Lung (tissue), 12 donors: Measurements from ENCODE around the gene HOATZ. TPM values are rescaled to one million over a fixed set of nuclear protein-coding genes. Genes with fewer than 3 reads are reported as not detected.

Experiments
- ATAC-seq: fragments of 200-7000 bp; cut with Tn5 transposase; one replicate; pipeline ENCODE4 v1.9.1; 2020; ENCODE audit warnings: moderate number of reproducible peaks; ENCODE audit not compliant: insufficient read depth, low FRiP score
- DNase-seq, 3 donors: peaks; one replicate each; pipeline ENCODE4 v3.0.0-alpha.2; 2013 to 2017
- H3K27ac ChIP-seq, 2 donors: one replicate each; pipeline ENCODE4 v1.5.1; 2013; ENCODE audit warnings: mild to moderate bottlenecking in 2 of 2, moderate library complexity in 2 of 2, control low read depth in 1 of 2, inconsistent platforms in 1 of 2, low read depth in 1 of 2, low read length in 1 of 2
- H3K27me3 ChIP-seq, 3 donors: one replicate each; pipeline ENCODE4 v1.5.1; 2013; ENCODE audit warnings: low read length in 2 of 3; ENCODE audit not compliant: control insufficient read depth in 3 of 3, insufficient read depth in 3 of 3
- H3K36me3 ChIP-seq, 4 donors: one replicate each; pipeline ENCODE4 v1.5.1; 2013; ENCODE audit warnings: low read length in 4 of 4, mild to moderate bottlenecking in 1 of 4, moderate library complexity in 1 of 4; ENCODE audit not compliant: control insufficient read depth in 4 of 4, insufficient read depth in 4 of 4
- H3K4me1 ChIP-seq, 5 donors: one replicate each; pipeline ENCODE4 v1.5.1; 2013; ENCODE audit warnings: low read length in 5 of 5, mild to moderate bottlenecking in 2 of 5, moderate library complexity in 1 of 5; ENCODE audit not compliant: control insufficient read depth in 5 of 5, insufficient read depth in 5 of 5
- H3K4me3 ChIP-seq: one replicate; pipeline ENCODE4 v1.5.1; 2013; ENCODE audit warnings: mild to moderate bottlenecking, control low read depth, moderate library complexity
- H3K9ac ChIP-seq, 2 donors: one replicate each; pipeline ENCODE4 v1.5.1; 2013; ENCODE audit warnings: low read length in 2 of 2, control low read depth in 1 of 2; ENCODE audit not compliant: insufficient read depth in 1 of 2
- H3K9me3 ChIP-seq, 4 donors: one replicate each; pipeline ENCODE4 v1.5.1; 2013; ENCODE audit warnings: low read length in 3 of 4, mild to moderate bottlenecking in 1 of 4, moderate library complexity in 1 of 4; ENCODE audit not compliant: control insufficient read depth in 4 of 4, insufficient read depth in 3 of 4
- WGBS, 2 donors: extraction: QIAGEN DNeasy Blood & Tissue Kit; methylation state at CpG; one replicate each; pipeline ENCODE4 v1.1.7; 2013; 5-methylcytosine and 5-hydroxymethylcytosine counted together
- polyA plus RNA-seq, 2 donors: library from polyadenylated mRNA; stranded (reverse); fragments of 200-250 nt; gene quantifications; one replicate each; pipeline ENCODE4 v1.2.1, GENCODE V29; 2013
- total RNA-seq, 2 donors: library from RNA; depleted of rRNA in 1 of 2; stranded (reverse); fragments of >200 nt in 1 of 2; gene quantifications; one replicate each; pipeline ENCODE4 v1.2.1, GENCODE V29; 2014 to 2021
- TF ChIP-seq, protein P1 (sequence below): IDR thresholded peaks from 2 replicates; pipeline ENCODE4 v1.5.1; 2012; ENCODE audit warnings: mild to moderate bottlenecking; ENCODE audit errors: control extremely low read depth, extremely low read depth
- donor health status: control.
- donor health status: control.
- donor health status: Bipolar disorder and iron deficiency.
- donor health status: healthy.
- donor health status: DM: yes; HTN: yes; CAD: no.

Gene HOATZ
- total and polyA plus RNA-seq, 4 donors: 23.6 to 42.9 (median 29.0) TPM

GRCh38 chr11:111469200-111469599 is 45.4 kb upstream of the HOATZ start:
- TF ChIP-seq, protein P1, sequence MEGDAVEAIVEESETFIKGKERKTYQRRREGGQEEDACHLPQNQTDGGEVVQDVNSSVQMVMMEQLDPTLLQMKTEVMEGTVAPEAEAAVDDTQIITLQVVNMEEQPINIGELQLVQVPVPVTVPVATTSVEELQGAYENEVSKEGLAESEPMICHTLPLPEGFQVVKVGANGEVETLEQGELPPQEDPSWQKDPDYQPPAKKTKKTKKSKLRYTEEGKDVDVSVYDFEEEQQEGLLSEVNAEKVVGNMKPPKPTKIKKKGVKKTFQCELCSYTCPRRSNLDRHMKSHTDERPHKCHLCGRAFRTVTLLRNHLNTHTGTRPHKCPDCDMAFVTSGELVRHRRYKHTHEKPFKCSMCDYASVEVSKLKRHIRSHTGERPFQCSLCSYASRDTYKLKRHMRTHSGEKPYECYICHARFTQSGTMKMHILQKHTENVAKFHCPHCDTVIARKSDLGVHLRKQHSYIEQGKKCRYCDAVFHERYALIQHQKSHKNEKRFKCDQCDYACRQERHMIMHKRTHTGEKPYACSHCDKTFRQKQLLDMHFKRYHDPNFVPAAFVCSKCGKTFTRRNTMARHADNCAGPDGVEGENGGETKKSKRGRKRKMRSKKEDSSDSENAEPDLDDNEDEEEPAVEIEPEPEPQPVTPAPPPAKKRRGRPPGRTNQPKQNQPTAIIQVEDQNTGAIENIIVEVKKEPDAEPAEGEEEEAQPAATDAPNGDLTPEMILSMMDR: no peak
- ATAC-seq (no peak), DNase-seq (no peak)
- Histone ChIP-seq H3K36me3 (no peaks in the 10 kb centered on the region), H3K4me1 (peaks cover 0 to 5% (median 0%) of the 10 kb centered on the region in 5 donors), H3K27me3 (no peaks in the 10 kb centered on the region), H3K9ac (no peak overlapping the region), H3K9me3 (peaks cover 0 to 1% (median 0%) of the 10 kb centered on the region in 4 donors), H3K4me3 (no peak overlapping the region), H3K27ac (no peak overlapping the region)
- 42 to 53% methylated on average over 4 of the region's 4 CpGs for WGBS, 2 donors

DNA sequence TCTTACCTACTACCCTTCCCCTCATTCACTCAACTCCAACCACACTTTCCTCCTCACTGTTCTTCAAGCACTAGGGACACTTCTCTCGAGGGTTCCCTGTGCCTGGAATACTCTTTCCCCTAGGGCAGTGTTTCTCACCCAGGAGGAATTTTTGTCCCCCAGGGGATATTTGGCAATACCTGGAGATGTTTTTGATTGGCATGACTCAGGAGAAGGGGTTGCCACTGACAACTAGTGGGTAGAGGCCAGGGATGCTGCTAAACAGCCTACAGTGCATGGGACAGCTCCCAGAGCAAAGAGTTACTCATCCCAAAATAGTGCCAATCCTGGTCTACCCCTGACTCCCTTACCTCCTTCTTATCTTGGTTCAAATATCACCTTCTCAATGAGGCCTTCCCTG is 42.4 kb upstream of the HOATZ start:
- Histone ChIP-seq H3K27me3 (no peaks in the 10 kb centered on the region), H3K36me3 (no peaks in the 10 kb centered on the region), H3K27ac (no peak overlapping the region), H3K4me3 (no peak overlapping the region), H3K9ac (no peak overlapping the region), H3K9me3 (peaks cover 0 to 7% (median 0%) of the 10 kb centered on the region in 4 donors), H3K4me1 (peaks cover 0 to 8% (median 0%) of the 10 kb centered on the region in 5 donors)
- TF ChIP-seq, protein P1: no peak
- DNase-seq (no peak), ATAC-seq (no peak)
- 87 to 89% methylated on average over 1 of the region's 1 CpG for WGBS, 2 donors

GRCh38 chr11:111474432-111474831 is 40.1 kb upstream of the HOATZ start:
- Histone ChIP-seq H3K27ac (no peak overlapping the region), H3K36me3 (no peaks in the 10 kb centered on the region), H3K4me3 (no peak overlapping the region), H3K27me3 (no peaks in the 10 kb centered on the region), H3K9ac (no peak overlapping the region), H3K9me3 (peaks cover 0 to 7% (median 0%) of the 10 kb centered on the region in 4 donors), H3K4me1 (peaks cover 0 to 11% (median 0%) of the 10 kb centered on the region in 5 donors)
- TF ChIP-seq, protein P1: no peak
- DNase-seq (no peak), ATAC-seq (no peak)

GRCh38 chr11:111476366-111476765 is 38.2 kb upstream of the HOATZ start:
- Histone ChIP-seq H3K4me1 (peaks cover 0 to 11% (median 0%) of the 10 kb centered on the region in 5 donors), H3K9me3 (peaks cover 0 to 7% (median 0%) of the 10 kb centered on the region in 4 donors), H3K27ac (no peak overlapping the region), H3K27me3 (no peaks in the 10 kb centered on the region), H3K9ac (no peak overlapping the region), H3K4me3 (no peak overlapping the region), H3K36me3 (no peaks in the 10 kb centered on the region)
- DNase-seq: no peak
- WGBS, 2 donors: 37 to 44% methylated on average over 2 of the region's 2 CpGs
- TF ChIP-seq, protein P1: no peak
- no peak for ATAC-seq
